GM19452 (cell line): Measurements from ENCODE around the gene FTO.

ENCODE experiments used
- ATAC-seq: cut with Tn5 transposase; IDR thresholded peaks from one replicate; pipeline ENCODE4 v1.9.1; 2021; ENCODE audit not compliant: unreplicated experiment

FTO gene

DNA sequence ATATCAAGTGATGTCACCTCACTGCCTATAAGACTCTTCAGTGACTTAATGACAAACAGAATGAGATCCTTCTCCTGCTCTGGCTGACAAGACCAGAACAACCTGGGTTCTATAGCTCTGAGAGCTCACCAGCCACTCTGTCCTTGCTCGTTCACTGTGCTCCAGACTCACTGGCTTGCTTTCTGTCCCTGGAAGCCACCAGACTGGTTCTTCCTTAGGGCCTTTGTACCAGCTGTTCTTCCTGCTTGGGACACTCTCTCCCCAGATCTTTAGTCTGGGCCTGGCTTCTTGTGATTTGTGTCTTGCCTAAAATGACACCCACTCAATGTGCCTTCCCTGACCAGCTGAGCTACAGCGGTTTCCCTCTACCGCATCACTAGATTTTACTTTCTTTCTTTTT lies 76.1 kb downstream of the FTO start:
- ATAC-seq, result no peak

- no peak for ATAC-seq
These were observed 77.2 kb downstream of the FTO start for GRCh38 chr16:53781023-53781605.

DNA sequence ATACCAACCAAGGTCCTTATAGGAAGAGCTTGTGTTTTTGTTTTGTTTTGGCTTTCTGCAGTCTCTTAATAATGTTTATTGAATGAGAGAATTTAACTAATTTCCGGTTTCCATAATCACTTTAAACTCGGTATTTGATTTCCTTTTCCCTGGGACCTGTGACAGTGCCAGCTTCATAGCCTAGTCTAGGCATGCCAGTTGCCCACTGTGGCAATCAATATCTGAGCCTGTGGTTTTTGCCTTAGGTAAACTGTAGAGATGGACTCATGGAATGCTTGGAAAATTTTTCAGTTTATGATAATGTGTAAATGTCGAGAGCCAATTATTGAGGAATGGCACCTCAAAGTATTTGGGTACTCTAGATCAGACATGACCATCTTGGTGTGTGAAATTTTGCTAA lies 78.2 kb downstream of the FTO start:
- ATAC-seq, result no peak

DNA sequence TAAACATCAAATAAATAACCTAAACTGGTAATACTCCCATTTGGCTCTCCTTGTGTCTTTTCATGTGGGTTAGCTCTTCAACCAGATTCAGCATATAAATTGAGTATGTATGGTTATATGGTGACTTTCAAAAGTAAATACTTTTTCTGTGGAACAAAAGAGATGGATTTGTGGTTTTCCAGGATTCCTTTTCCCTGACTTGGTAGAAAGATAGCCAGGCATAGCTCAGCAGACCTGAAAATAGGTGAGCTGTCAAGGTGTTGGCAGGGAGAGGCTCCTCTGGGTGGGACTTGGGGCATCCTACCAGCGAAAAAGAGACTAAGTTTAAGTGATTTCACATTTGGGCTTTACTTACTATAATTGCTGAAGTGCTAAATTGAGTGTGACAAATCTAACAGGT lies 80.3 kb downstream of the FTO start:
- ATAC-seq, result no peak

DNA sequence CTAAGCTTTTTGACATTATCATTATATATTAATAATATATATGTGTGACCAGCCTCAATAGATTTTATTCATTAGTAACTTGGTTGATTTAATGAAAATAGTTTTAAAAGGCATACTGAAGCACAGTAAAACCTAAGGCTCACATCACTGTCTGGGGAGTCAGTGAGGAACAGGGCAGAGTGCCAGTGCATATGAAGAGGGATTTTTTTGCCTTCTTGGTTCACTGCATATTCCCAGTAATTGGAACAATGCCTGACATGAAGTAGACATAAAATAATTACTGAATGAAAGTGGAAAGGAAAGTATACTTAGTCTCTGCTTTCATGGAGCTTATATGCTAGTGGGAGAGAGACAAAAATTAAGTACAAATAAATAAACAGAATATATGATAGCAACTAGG lies 81.1 kb downstream of the FTO start:
- no peak for ATAC-seq

DNA sequence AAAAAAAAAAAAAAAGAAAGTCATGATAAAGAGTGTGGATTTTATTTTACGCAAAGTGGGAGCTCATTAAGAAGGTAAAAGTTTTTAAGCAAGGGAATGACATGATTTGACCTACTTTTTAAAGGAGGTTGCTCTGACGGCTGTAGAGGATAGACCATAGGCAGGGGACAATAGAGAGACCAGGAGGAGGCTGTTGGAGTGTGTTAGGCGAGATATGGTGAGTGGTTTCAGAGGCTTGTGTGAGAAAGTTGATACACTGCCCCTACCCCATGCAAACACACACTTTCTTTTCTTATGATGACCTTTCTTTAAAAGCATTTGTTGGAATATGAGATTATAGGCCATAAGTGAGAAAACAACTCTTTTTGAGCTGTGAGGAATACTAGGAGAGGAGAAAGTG lies 82.0 kb downstream of the FTO start:
- no peak for ATAC-seq

DNA sequence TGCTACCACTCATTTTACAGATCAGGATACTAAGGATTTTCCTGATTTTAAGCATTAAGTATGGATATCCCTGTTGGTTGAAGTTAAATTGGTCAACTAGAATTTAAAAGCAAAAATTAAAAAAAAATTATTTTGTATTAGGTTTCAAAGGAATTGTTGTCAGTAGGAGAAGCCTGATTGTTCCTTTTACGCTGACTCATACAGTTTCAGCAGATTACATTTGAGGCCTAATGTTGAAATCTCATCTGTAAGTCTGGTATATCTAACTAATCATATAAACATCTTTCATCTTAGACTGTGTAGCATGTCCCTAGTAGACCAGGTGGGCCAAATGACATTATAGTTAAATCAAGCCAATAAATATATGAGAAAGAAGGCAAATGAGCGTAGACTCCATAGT lies 83.5 kb downstream of the FTO start:
- ATAC-seq, result no peak

- no peak for ATAC-seq
These were observed 85.2 kb downstream of the FTO start for GRCh38 chr16:53789137-53789536.

DNA sequence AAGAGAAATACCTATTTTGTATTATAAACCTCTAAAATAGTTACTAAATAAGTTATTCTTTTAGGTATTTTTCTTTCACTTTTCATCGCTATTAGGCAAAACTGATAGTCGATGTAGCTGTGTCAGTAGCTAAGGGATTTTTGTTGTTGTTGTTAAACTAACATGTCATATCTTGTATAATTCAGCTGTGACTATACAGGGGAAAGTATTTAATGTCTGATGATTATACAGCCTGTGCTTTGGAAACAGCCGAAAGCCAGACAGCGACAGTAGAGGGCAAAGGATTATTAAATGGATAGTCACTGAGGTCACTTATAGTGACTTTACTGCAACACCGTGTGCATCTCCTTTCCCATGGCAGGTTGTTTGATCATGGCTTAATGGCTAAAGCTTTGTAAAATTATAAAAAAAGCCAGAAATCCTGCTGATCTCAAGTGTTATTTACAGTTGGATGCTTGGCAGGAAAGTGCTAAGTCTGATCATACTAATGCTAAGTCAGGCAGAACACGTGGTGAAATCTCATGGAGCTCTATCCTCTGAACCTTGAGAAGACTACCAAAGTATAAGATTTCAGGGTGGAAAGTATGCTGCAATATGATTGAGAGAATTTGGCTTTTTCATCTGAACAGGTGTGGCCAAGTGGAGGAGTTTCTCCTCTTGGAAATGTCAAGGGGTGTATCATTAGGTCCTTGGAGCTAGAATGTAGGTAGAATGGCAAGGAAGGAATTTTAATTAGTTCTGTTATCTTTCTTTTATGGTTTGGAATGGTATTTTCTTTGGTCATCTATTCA lies 88.4 kb downstream of the FTO start:
- ATAC-seq, result no peak

- no peak for ATAC-seq
These were observed 99.5 kb downstream of the FTO start for GRCh38 chr16:53803451-53803850.

- no peak for ATAC-seq
These were observed 100.0 kb downstream of the FTO start for GRCh38 chr16:53803998-53804397.

GRCh38 chr16:53804467-53804866 lies 100.5 kb downstream of the FTO start:
- ATAC-seq, result no peak

GRCh38 chr16:53805113-53805512 lies 101.2 kb downstream of the FTO start:
- ATAC-seq, result no peak

GRCh38 chr16:53805752-53806151 lies 101.8 kb downstream of the FTO start:
- no peak for ATAC-seq

DNA sequence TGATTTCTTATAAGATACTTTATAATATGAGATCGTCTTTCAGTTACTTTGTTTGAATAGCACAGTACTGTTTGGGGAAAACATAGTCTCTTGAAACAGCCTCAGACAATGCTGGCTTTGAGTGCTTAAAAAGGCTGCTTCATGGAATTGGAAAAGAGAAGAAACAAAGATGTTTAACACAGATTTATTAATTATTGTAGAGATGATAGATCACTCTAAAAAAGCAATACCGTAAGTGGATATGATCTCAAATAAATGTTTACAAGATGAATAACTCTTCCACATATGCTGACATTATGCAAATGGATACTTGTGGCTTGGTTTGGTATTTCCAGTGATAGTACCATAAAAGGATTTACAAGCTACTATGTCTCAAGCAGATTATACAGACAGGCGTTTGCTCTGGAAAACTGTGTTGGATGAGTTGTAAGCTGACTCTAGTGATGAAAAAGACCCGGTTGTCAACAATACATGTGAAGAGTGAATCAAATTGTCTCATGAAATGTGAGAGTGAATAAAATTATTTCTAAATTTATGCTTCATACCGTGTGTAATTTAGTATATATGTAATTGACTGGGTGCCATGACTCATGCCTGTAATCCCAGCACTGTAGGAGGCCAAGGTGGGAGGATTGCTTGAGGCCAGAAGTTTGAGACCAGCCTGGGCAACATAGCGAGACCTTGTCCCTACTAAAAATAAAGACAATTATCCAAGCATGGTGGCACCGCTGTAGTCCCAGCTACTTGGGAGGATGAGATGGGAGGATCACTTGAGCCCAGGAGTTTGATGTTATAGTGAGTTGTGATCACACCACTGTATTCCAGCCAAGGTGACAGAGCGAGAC lies 105.4 kb downstream of the FTO start:
- ATAC-seq, result no peak

- no peak for ATAC-seq
These were observed 109.0 kb downstream of the FTO start for GRCh38 chr16:53812914-53813313.

DNA sequence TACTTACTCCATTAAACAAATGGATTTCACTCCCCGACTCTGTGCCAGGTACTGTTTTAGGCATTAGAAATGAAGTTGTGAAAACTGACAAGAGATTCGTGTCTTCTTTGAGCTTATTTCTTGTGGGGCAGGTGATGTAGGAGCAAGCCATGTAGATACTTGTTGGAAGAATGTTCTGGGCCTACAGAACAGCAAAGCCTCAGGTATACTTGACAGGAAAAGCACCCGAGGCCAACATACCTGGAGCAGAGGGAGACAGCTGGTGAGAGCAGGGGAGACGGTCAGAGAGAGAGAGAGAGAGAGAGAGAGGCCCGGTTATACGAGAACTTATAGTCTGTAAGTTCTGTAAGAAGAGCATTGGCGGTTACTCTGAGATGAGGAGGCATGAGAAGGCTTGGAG lies 110.8 kb downstream of the FTO start:
- no peak for ATAC-seq

- ATAC-seq, result no peak
These were observed 112.4 kb downstream of the FTO start for GRCh38 chr16:53816211-53816836.

- no peak for ATAC-seq
These were observed 113.3 kb downstream of the FTO start for GRCh38 chr16:53817117-53817755.

DNA sequence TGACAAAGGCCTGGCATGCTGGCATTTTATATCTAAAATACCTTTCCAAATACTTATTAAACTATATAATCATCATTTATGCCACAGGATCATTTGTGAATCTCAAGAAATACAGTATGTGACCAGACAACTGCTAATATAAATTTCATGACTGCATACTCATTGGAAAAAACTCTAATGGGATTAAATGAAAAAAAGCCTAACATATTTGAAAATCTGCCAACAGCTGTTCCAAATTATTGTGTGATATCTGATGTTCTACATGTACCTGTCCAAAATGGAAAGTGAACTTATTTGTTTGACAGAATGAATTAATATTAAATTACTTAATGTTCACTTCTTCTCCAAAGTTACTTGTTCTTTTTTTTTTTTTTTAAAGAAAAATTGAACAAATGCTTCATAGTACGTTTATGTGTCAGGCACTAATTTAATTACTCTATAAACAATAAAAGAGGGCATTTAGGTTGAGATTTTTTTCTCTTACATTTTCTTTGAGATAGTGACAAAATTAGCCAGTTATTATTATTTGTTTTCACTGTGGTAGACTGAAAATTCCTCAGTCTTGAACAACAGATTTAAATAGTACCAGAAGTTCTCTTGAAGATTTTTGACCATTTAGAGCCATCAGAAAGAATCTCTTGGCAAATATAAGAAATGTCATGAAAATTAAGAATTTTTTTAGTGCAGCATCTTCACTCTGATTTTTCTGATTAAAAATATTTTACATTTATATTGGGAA lies 114.0 kb downstream of the FTO start:
- no peak for ATAC-seq
